HG02610 (cell line): ENCODE data around the gene ATP9B.
"Not testable (repeated sequence)": the region's sequence is repeated elsewhere in the genome, so short reads cannot be mapped to it uniquely, and the experiment has no call there.

Source experiments
- ATAC-seq: cut with Tn5 transposase; IDR thresholded peaks from one replicate; pipeline ENCODE4 v1.9.1; 2021; ENCODE audit warnings: mild to moderate bottlenecking, moderate library complexity; ENCODE audit not compliant: unreplicated experiment

Gene ATP9B

GRCh38 chr18:79322441-79322840 lies 253.2 kb downstream of the ATP9B start:
- no peak for ATAC-seq

GRCh38 chr18:79323471-79323870 lies 254.3 kb downstream of the ATP9B start:
- no peak for ATAC-seq

GRCh38 chr18:79326413-79327198 lies 257.4 kb downstream of the ATP9B start:
- no peak for ATAC-seq

- no peak for ATAC-seq
These were observed 258.1 kb downstream of the ATP9B start for GRCh38 chr18:79327199-79327721.

GRCh38 chr18:79327915-79328314 lies 258.7 kb downstream of the ATP9B start:
- ATAC-seq: not testable (repeated sequence)

- no peak for ATAC-seq
These were observed 259.7 kb downstream of the ATP9B start for GRCh38 chr18:79328887-79329286.

GRCh38 chr18:79329786-79330185 lies 260.6 kb downstream of the ATP9B start:
- ATAC-seq: no peak

GRCh38 chr18:79332646-79333045 lies 263.5 kb downstream of the ATP9B start:
- ATAC-seq: no peak

- no peak for ATAC-seq
These were observed 263.9 kb downstream of the ATP9B start for GRCh38 chr18:79333046-79333445.

GRCh38 chr18:79334496-79335233 lies 265.5 kb downstream of the ATP9B start:
- ATAC-seq: no peak

- no peak for ATAC-seq
These were observed 266.7 kb downstream of the ATP9B start for GRCh38 chr18:79335833-79336360.

- no peak for ATAC-seq
These were observed 267.5 kb downstream of the ATP9B start for GRCh38 chr18:79336556-79337142.

GRCh38 chr18:79337184-79337583 lies 268.0 kb downstream of the ATP9B start:
- ATAC-seq: no peak

- ATAC-seq: no peak
These were observed 268.4 kb downstream of the ATP9B start for GRCh38 chr18:79337620-79338019.

- ATAC-seq: no peak
These were observed 270.1 kb downstream of the ATP9B start for GRCh38 chr18:79339094-79339908.

GRCh38 chr18:79343567-79344207 lies 274.5 kb downstream of the ATP9B start:
- no peak for ATAC-seq

- no peak for ATAC-seq
These were observed 275.0 kb downstream of the ATP9B start for GRCh38 chr18:79344208-79344581.

GRCh38 chr18:79345366-79345765 lies 276.2 kb downstream of the ATP9B start:
- no peak for ATAC-seq

- ATAC-seq: no peak
These were observed 276.8 kb downstream of the ATP9B start for GRCh38 chr18:79345981-79346380.

GRCh38 chr18:79348066-79348465 lies 278.9 kb downstream of the ATP9B start:
- no peak for ATAC-seq
